ENCODE measurements around the gene JMJD1C. TPM values are rescaled to one million over a fixed set of nuclear protein-coding genes. Genes with fewer than 3 reads are reported as not detected.

The JMJD1C gene
- total RNA-seq, 1 experiment from 2014 or later = 67.6 TPM

DNA sequence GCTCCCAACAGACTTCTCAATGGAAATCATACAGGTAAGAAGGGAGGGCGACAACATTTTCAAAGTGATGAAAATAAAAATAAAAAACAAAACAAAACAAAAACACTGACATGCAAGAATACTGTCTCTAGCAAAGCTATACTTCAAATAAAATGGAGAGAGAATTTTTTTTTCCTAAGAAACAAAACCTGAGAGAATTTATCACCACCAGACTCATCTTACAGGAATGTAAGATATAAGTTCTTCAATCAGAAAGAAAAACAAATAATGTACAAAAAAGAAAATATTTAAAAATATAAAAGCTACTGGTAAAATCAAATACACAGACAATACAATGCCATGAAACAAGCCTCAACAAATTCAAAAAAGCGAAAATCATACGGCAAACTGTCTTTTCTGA lies 219.4 kb downstream of the JMJD1C start:
- Mint-ChIP-seq H3K9me3 (ENCODE audit: low read depth, unreplicated experiment) (no peaks in the 10 kb centered on the region), H3K36me3 (ENCODE audit: insufficient read depth, unreplicated experiment) (peaks cover 11% of the 10 kb centered on the region), H3K27ac (ENCODE audit: unreplicated experiment) (no peak overlapping the region), H3K27me3 (ENCODE audit: unreplicated experiment) (no peaks in the 10 kb centered on the region), H3K4me3 (ENCODE audit: low read depth, unreplicated experiment) (no peak overlapping the region), H3K4me1 (ENCODE audit: low read depth, unreplicated experiment) (peaks cover 24% of the 10 kb centered on the region)
- CTCF ChIA-PET = interaction anchor here (1.2 kb wide), 1 partner anchor 31 kb away, joined by 3 read pairs; no protein-coding TSS in a partner anchor
- DNase-seq = no peak
- BruUV-seq (replicated peaks) = no TSS peak
- TF ChIP-seq, protein P1, sequence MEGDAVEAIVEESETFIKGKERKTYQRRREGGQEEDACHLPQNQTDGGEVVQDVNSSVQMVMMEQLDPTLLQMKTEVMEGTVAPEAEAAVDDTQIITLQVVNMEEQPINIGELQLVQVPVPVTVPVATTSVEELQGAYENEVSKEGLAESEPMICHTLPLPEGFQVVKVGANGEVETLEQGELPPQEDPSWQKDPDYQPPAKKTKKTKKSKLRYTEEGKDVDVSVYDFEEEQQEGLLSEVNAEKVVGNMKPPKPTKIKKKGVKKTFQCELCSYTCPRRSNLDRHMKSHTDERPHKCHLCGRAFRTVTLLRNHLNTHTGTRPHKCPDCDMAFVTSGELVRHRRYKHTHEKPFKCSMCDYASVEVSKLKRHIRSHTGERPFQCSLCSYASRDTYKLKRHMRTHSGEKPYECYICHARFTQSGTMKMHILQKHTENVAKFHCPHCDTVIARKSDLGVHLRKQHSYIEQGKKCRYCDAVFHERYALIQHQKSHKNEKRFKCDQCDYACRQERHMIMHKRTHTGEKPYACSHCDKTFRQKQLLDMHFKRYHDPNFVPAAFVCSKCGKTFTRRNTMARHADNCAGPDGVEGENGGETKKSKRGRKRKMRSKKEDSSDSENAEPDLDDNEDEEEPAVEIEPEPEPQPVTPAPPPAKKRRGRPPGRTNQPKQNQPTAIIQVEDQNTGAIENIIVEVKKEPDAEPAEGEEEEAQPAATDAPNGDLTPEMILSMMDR (IDR thresholded peaks at IDR 0.05; ENCODE audit: unreplicated experiment) = no peak
- intact Hi-C loops (cut with micrococcal nuclease; ENCODE audit: unreplicated experiment) = no loop called here

DNA sequence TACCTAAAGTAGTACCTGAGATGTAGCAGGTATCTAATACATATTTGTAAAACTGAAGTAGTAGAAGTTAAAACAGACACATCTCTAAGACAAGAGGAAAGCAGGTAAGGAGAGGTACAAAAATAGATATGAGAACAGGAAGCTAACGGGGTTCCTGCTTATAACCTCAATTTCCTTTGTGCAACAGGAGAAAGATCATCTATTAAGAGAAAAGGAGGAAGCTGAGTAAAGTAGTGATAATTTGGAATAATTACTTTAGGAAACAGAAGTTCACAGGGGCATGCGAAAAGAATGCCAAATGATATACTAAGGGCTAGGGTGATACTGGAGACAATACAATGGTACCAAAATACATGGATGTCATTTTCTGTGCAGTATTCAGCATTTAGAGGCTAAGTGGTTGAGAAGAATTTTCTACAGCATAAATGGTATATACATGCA lies 223.9 kb downstream of the JMJD1C start:
- intact Hi-C loops (cut with micrococcal nuclease; ENCODE audit: unreplicated experiment) = no loop called here
- no peaks in the 10 kb centered on the region for H3K9me3 Mint-ChIP-seq (ENCODE audit: low read depth, unreplicated experiment)
- peaks cover 16% of the 10 kb centered on the region for H3K36me3 Mint-ChIP-seq (ENCODE audit: insufficient read depth, unreplicated experiment)
- DNase-seq = no peak
- H3K4me1 Mint-ChIP-seq (ENCODE audit: low read depth, unreplicated experiment) = peaks cover 54% of the 10 kb centered on the region
- no TSS peak for BruUV-seq (replicated peaks)
- H3K27ac Mint-ChIP-seq (ENCODE audit: unreplicated experiment) = peak overlapping the region; percentile 43
- CTCF ChIA-PET = interaction anchor here (0.6 kb wide), 1 partner anchor 310 kb away, joined by 3 read pairs; no protein-coding TSS in a partner anchor
- TF ChIP-seq, protein P1 (IDR thresholded peaks at IDR 0.05; ENCODE audit: unreplicated experiment) = no peak
- no peak overlapping the region for H3K4me3 Mint-ChIP-seq (ENCODE audit: low read depth, unreplicated experiment)
- no peaks in the 10 kb centered on the region for H3K27me3 Mint-ChIP-seq (ENCODE audit: unreplicated experiment)

DNA sequence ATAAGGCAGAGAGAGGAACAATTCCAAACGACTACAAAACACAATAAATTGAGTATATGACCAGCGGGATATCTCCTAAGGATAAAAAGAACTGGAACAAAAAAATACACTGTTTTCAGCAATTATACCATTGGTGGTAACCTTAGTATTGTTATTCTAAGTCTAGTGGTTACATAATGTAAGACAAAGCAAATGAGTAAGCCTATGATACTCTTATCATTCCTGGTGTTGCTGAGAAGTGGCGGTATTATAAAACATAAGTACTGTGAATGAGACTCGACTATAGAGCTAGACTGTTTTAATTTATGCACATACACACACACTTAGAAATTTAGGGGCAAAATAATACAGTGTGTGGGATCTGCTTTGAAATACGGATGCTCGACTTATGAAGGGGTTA lies 225.0 kb downstream of the JMJD1C start:
- TF ChIP-seq, protein P1 (IDR thresholded peaks at IDR 0.05; ENCODE audit: unreplicated experiment) = no peak
- Mint-ChIP-seq H3K27me3 (ENCODE audit: unreplicated experiment) (no peaks in the 10 kb centered on the region), H3K36me3 (ENCODE audit: insufficient read depth, unreplicated experiment) (peaks cover 16% of the 10 kb centered on the region), H3K27ac (ENCODE audit: unreplicated experiment) (no peak overlapping the region), H3K4me3 (ENCODE audit: low read depth, unreplicated experiment) (no peak overlapping the region), H3K4me1 (ENCODE audit: low read depth, unreplicated experiment) (peaks cover 43% of the 10 kb centered on the region), H3K9me3 (ENCODE audit: low read depth, unreplicated experiment) (no peaks in the 10 kb centered on the region)
- CTCF ChIA-PET = no interaction called here
- no TSS peak for BruUV-seq (replicated peaks)
- no peak for DNase-seq
- intact Hi-C loops (cut with micrococcal nuclease; ENCODE audit: unreplicated experiment) = no loop called here

DNA sequence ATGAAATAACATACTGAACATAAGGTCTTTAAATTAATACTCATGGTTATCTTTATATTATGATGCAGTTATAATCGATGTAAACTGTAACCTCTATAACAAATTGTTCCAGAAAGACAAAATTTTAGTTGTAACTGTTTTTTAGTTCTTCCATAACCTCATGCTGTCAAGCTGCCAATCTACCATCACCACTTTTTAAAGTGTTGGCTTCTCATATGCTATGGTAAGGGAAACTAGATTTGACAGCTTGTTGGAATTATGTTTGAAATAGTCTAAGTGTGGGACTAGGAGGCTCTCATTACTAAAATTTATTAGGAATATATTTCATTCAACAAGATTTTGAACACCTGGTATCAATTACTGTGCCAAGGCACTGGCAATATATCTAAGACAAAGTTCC lies 227.3 kb downstream of the JMJD1C start:
- CTCF ChIA-PET = interaction anchor here (0.7 kb wide), 3 partner anchors 86 to 1192 kb away, joined by 4 to 5 read pairs (median 4); no protein-coding TSS in a partner anchor
- peaks cover 39% of the 10 kb centered on the region for H3K4me1 Mint-ChIP-seq (ENCODE audit: low read depth, unreplicated experiment)
- H3K27me3 Mint-ChIP-seq (ENCODE audit: unreplicated experiment) = no peaks in the 10 kb centered on the region

More for the DNA sequence above, 227.3 kb downstream of the JMJD1C start:
- Mint-ChIP-seq H3K9me3 (ENCODE audit: low read depth, unreplicated experiment) (no peaks in the 10 kb centered on the region), H3K4me3 (ENCODE audit: low read depth, unreplicated experiment) (no peak overlapping the region), H3K27ac (ENCODE audit: unreplicated experiment) (peak overlapping the region; percentile 40), H3K36me3 (ENCODE audit: insufficient read depth, unreplicated experiment) (peaks cover 16% of the 10 kb centered on the region)
- TF ChIP-seq, protein P1 (IDR thresholded peaks at IDR 0.05; ENCODE audit: unreplicated experiment) = no peak
- DNase-seq = no peak
- BruUV-seq (replicated peaks) = no TSS peak
- intact Hi-C loops (cut with micrococcal nuclease; ENCODE audit: unreplicated experiment) = no loop called here
